ENCODE measurements around the gene PROSER2. TPM values are rescaled to one million over a fixed set of nuclear protein-coding genes. Genes with fewer than 3 reads are reported as not detected.

PROSER2 gene
- total and polyA plus RNA-seq, 8 donors: 1.3 to 16.2 (median 5.7) TPM; not detected in 1

DNA sequence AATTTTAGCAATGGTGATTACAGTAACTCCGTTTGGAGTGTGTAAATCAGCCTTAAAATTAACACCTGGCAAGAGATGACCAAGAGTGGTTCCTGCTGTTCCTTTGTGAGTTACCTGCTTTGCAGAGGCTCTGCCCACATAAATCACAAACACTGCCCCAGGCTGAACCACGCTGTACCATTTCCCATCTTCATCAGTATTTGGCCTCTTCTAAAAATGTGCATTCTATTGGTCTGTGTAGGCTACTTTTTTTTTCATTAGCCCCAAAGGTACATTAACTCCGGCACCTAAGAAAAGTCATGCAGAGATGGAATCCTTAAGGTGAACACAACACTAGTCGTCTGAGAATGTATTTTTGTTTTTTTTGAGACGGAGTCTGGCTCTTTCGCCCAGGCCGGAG is 96.1 kb downstream of the PROSER2 start:
- no peaks in the 10 kb centered on the region for H3K27me3 ChIP-seq
- no peak for TF ChIP-seq POLR2A (IDR thresholded peaks at IDR 0.05)
- no peak for TF ChIP-seq POLR2AphosphoS5 (IDR thresholded peaks at IDR 0.05)
- no peak for TF ChIP-seq CTCF (IDR thresholded peaks at IDR 0.05)
- TF ChIP-seq EP300 (IDR thresholded peaks at IDR 0.05): no peak
- WGBS, 5 donors: 84 to 90% (median 86%) methylated on average over 7 of the region's 7 CpGs
- intact Hi-C loops (cut with DNase I; ENCODE audit: low total_unique reads): no loop called here
- no peaks in the 10 kb centered on the region for H3K4me1 ChIP-seq
- H3K4me3 ChIP-seq: no peak overlapping the region
- no peak overlapping the region for H3K27ac ChIP-seq
- peaks cover 21 to 60% (median 54%) of the 10 kb centered on the region in 4 donors for H3K36me3 ChIP-seq
- no peaks in the 10 kb centered on the region for H3K9me3 ChIP-seq
- no peak for DNase-seq

Other genes starting within 250 kb of the PROSER2 start
- gene USP6NL, start 211.7 kb upstream of the PROSER2 start, total RNA-seq: 10 to 100 TPM in 3 of 5 donors, 1 to 10 TPM in 2; 6.2 to 31.5 (median 20.9) TPM
- gene USP6NL, start 211.7 kb upstream of the PROSER2 start, polyA plus RNA-seq: 1 to 10 TPM; 4.7 to 6.0 (median 5.5) TPM
- 10 to 100 TPM in 4 of 5 donors, under 1 TPM in 1; 0.58 to 70.6 (median 15.6) TPM for gene ECHDC3, start 81.0 kb upstream of the PROSER2 start, total RNA-seq
- gene ECHDC3, start 81.0 kb upstream of the PROSER2 start, polyA plus RNA-seq: 10 to 100 TPM; 29.5 to 34.8 (median 31.9) TPM
- 10 to 100 TPM; 14.5 to 23.5 (median 17.5) TPM for gene UPF2, start 219.5 kb downstream of the PROSER2 start, total RNA-seq
- 10 to 100 TPM in 1 of 3 donors, 1 to 10 TPM in 2; 8.7 to 48.6 (median 9.5) TPM for gene UPF2, start 219.5 kb downstream of the PROSER2 start, polyA plus RNA-seq
- 10 to 100 TPM in 3 of 5 donors, 1 to 10 TPM in 2; 6.4 to 98.2 (median 19.0) TPM for gene DHTKD1, start 245.6 kb downstream of the PROSER2 start, total RNA-seq
- 1 to 10 TPM; 7.1 to 9.8 (median 7.7) TPM for gene DHTKD1, start 245.6 kb downstream of the PROSER2 start, polyA plus RNA-seq